K562 (cell line): ENCODE results near the gene VMP1. TPM values are rescaled to one million over a fixed set of nuclear protein-coding genes. Genes with fewer than 3 reads are reported as not detected.

ENCODE experiments used
- CEBPZ ChIP-seq: fragments of 150-350 bp; IDR thresholded peaks from 2 replicates; pipeline ENCODE4 v1.6.1; 2014; ENCODE audit warnings: low read depth, mild to moderate bottlenecking, low read length, borderline replicate concordance
- COPS2 ChIP-seq: fragments of 450-650 bp; conservative IDR thresholded peaks from 2 replicates; pipeline ENCODE4 v1.6.1; 2016; ENCODE audit warnings: mild to moderate bottlenecking, moderate library complexity
- CREM ChIP-seq: IDR thresholded peaks from 2 replicates; pipeline ENCODE4 v1.6.1; 2014; ENCODE audit warnings: antibody characterized with exemption, low read depth
- E2F3 ChIP-seq: fragments of 250-450 bp; sonication (Bioruptor Pico); IDR thresholded peaks from 2 replicates; pipeline ENCODE4 v1.4.0; 2020; ENCODE audit warnings: mild to moderate bottlenecking
- ELF4 ChIP-seq: fragments of 450-650 bp; formaldehyde crosslinking; IDR thresholded peaks from 2 replicates; pipeline ENCODE4 v1.4.0; 2022; ENCODE audit warnings: missing genetic modification characterization
- ETS1 ChIP-seq: conservative IDR thresholded peaks from 2 replicates; pipeline ENCODE4 v1.6.1; 2011; ENCODE audit warnings: low read depth, mild to moderate bottlenecking, low read length; ENCODE audit not compliant: control insufficient read depth
- HMGN3 ChIP-seq: IDR thresholded peaks from 2 replicates; pipeline ENCODE4 v1.6.1; 2011; ENCODE audit warnings: borderline replicate concordance, low read depth, mild to moderate bottlenecking, mixed read lengths, low read length; ENCODE audit not compliant: insufficient read length; ENCODE audit errors: extremely low read depth
- HOXB6 ChIP-seq: fragments of 250-450 bp; sonication (Bioruptor Pico); IDR thresholded peaks from 2 replicates; pipeline ENCODE4 v1.5.1; 2022; ENCODE audit warnings: mild to moderate bottlenecking, borderline replicate concordance
- KAT7 ChIP-seq: sonication (generic); formaldehyde crosslinking; IDR thresholded peaks from 2 replicates; pipeline ENCODE4 v1.8.0; 2022; ENCODE audit warnings: missing genetic modification reagents, mild to moderate bottlenecking, borderline replicate concordance
- MAFG ChIP-seq: fragments of 450-650 bp; conservative IDR thresholded peaks from 2 replicates; pipeline ENCODE4 v1.6.1; 2016; ENCODE audit warnings: missing genetic modification characterization, missing compliant biosample characterization
- MTA1 ChIP-seq: fragments of 450-650 bp; IDR thresholded peaks from 2 replicates; pipeline ENCODE4 v1.6.1; 2017; ENCODE audit warnings: borderline replicate concordance
- NFATC3 ChIP-seq: fragments of 450-650 bp; IDR thresholded peaks from 2 replicates; pipeline ENCODE4 v1.6.1; 2017; ENCODE audit warnings: mild to moderate bottlenecking
- PML ChIP-seq: IDR thresholded peaks from 2 replicates; pipeline ENCODE4 v1.6.1; 2012; ENCODE audit warnings: low read length, inconsistent platforms
- TOE1 ChIP-seq, 2 experiments: fragments of 450-650 bp in 1 of 2; sonication (generic) in 1 of 2; formaldehyde crosslinking in 1 of 2; IDR thresholded peaks; 2 replicates each; pipeline versions ENCODE4 v1.7.1 to v1.8.0; 2016 to 2022; ENCODE audit warnings: borderline replicate concordance in 2 of 2, mild to moderate bottlenecking in 2 of 2, antibody characterized with exemption in 1 of 2, inconsistent platforms in 1 of 2, low read depth in 1 of 2, missing genetic modification reagents in 1 of 2, moderate library complexity in 1 of 2
- ZBTB17 ChIP-seq: fragments of 450-650 bp; formaldehyde crosslinking; IDR thresholded peaks from 2 replicates; pipeline ENCODE4 v1.4.0; 2020; ENCODE audit warnings: mild to moderate bottlenecking
- ZMIZ1 ChIP-seq, 2 experiments: fragments of 150-350 bp in 1 of 2; IDR thresholded peaks; 2 replicates each; pipeline ENCODE4 v1.6.1; 2012 to 2016; ENCODE audit warnings: low read depth in 2 of 2, low read length in 2 of 2, mild to moderate bottlenecking in 1 of 2, moderate library complexity in 1 of 2
- polyA plus RNA-seq, 8 experiments: library from polyadenylated mRNA; depleted of rRNA in 4 of 8; stranded (reverse) in 5 of 8; unstranded in 3 of 8; fragments of >200 nt; fragmentation: Nextera tagmentation in 2 of 8; fragmentation: Illumina TruSeq in 1 of 8; extraction: Ambion mirVana in 2 of 8; extraction: Trizol in 1 of 8; gene quantifications; 2 replicates each; pipeline versions ENCODE4 v1.2.1 to v1.2.3, GENCODE V29; 2011 to 2014; ENCODE audit warnings: inconsistent platforms in 1 of 8, missing spikeins in 1 of 8
- total RNA-seq, 7 experiments: library from RNA; depleted of rRNA in 6 of 7; stranded (reverse); fragments of >200 nt in 6 of 7; fragmentation: Illumina TruSeq in 2 of 7; extraction: Trizol in 2 of 7; gene quantifications; 2 replicates each; pipeline versions ENCODE4 v1.2.1 to v1.2.3, GENCODE V29; 2011 to 2021; ENCODE audit warnings: low replicate concordance in 1 of 7
- TF ChIP-seq, protein P1 (sequence below): fragments of 250-450 bp; sonication (Bioruptor Pico); IDR thresholded peaks from 2 replicates; pipeline ENCODE4 v1.4.0; 2020

The VMP1 gene
- total and polyA plus RNA-seq, 9 of the 15 experiments (the other 6 are each of a cell fraction or from before 2014, with no cell fraction given), result 123 to 304 (median 151) TPM

GRCh38 chr17:59842901-59843652, 135.6 kb downstream of the VMP1 start (continued):
- TF ChIP-seq CEBPZ (no peak), CREM (peak; percentile 44; the same call in 1 of the 2 replicates), MAFG (tag) (0 out of 2 replicates have a peak, but pooled peaks have one; percentile 22), TOE1 (IDR thresholded peaks at IDR 0.05; ENCODE audit: borderline replicate concordance) (peak; percentile 10; the same call in 1 of the 2 replicates), TOE1 (CRISPR knock-in tag; IDR thresholded peaks at IDR 0.05; ENCODE audit: borderline replicate concordance, low read depth) (no peak), NFATC3 (peak; percentile 78), COPS2 (no peak), PML (peak; percentile 88; the same call in 1 of the 2 replicates), HOXB6 (peak; percentile 95), HMGN3 (peak; percentile 55), ELF4 (CRISPR knock-in tag) (peak; percentile 93), E2F3 (peak; percentile 9; the same call in 1 of the 2 replicates), ZMIZ1 (IDR thresholded peaks at IDR 0.05; ENCODE audit: low read depth in 2 of 2, low read length in 2 of 2) (peak in 1 of 2 experiments; percentile 63; a peak in 1 of 4 replicates), KAT7 (CRISPR knock-in tag) (no peak), MTA1 (no peak), ZBTB17 (CRISPR knock-in tag) (peak; percentile 93), ETS1 (peak; percentile 66; the same call in 1 of the 2 replicates)
- TF ChIP-seq, protein P1, sequence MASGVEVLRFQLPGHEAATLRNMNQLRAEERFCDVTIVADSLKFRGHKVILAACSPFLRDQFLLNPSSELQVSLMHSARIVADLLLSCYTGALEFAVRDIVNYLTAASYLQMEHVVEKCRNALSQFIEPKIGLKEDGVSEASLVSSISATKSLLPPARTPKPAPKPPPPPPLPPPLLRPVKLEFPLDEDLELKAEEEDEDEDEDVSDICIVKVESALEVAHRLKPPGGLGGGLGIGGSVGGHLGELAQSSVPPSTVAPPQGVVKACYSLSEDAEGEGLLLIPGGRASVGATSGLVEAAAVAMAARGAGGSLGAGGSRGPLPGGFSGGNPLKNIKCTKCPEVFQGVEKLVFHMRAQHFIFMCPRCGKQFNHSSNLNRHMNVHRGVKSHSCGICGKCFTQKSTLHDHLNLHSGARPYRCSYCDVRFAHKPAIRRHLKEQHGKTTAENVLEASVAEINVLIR (CRISPR knock-in tag), result 0 out of 2 replicates have a peak, but pooled peaks have one; percentile 4
